Brain microvascular endothelial cell (primary cell): ENCODE data around the gene FAF1.

Source experiments
- DNase-seq: peaks from one replicate; pipeline ENCODE4 v3.0.0-alpha.2; 2020
- H3K27ac ChIP-seq: fragments of 250-450 bp; sonication (Bioruptor Pico); 2 replicates; pipeline ENCODE4 v1.5.1; 2020; ENCODE audit warnings: mild to moderate bottlenecking, moderate library complexity
- H3K27me3 ChIP-seq: fragments of 250-450 bp; sonication (Bioruptor Pico); replicated peaks from 2 replicates; pipeline ENCODE4 v1.5.1; 2020; ENCODE audit warnings: mild to moderate bottlenecking
- H3K36me3 ChIP-seq: fragments of 250-450 bp; sonication (Bioruptor Pico); replicated peaks from 2 replicates; pipeline ENCODE4 v1.5.1; 2020; ENCODE audit warnings: mild to moderate bottlenecking
- H3K4me3 ChIP-seq: 2 replicates; pipeline ENCODE4 v1.5.1; 2011; ENCODE audit warnings: low read depth, mild to moderate bottlenecking, control low read depth, low read length, moderate library complexity
- CTCF ChIP-seq: IDR thresholded peaks from 2 replicates; pipeline ENCODE4 v1.5.1; 2011; ENCODE audit warnings: low read depth, mild to moderate bottlenecking, moderate library complexity, low read length, control low read depth, inconsistent platforms; ENCODE audit errors: missing control alignments
- in situ Hi-C: cut with HindIII; loops from 2 replicates; pipeline ENCODE4 v1.10.0; 2017; ENCODE audit warnings: low sequenced_read_pairs, low pct_ligation_motif_present

Gene FAF1

DNA sequence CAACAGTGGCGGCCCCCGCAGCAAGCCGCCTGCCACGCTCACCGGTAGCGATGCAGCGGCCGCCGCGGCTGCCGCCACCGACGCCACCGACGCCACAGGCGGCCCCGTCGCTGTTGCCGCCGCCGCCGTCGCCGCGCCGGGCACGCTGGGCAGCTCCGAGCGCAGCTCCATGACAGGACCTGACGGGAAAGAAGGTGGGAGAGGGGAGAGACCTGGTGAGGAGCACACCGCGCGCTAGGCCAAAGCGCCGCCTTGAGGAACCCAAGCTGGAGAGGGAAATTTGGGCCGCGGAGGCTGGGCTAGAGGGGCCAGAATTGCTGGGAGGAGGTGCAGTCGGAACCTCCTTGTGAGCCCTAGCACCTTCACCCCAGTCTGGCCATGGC lies 538.7 kb downstream of the FAF1 start:
- no peaks in the 10 kb centered on the region for H3K36me3 ChIP-seq
- no peak overlapping the region for H3K4me3 ChIP-seq
- H3K27me3 ChIP-seq = peaks cover 96% of the 10 kb centered on the region
- no peak overlapping the region for H3K27ac ChIP-seq
- in situ Hi-C loops = no loop called here
- no peak for TF ChIP-seq CTCF
- no peak for DNase-seq

DNA sequence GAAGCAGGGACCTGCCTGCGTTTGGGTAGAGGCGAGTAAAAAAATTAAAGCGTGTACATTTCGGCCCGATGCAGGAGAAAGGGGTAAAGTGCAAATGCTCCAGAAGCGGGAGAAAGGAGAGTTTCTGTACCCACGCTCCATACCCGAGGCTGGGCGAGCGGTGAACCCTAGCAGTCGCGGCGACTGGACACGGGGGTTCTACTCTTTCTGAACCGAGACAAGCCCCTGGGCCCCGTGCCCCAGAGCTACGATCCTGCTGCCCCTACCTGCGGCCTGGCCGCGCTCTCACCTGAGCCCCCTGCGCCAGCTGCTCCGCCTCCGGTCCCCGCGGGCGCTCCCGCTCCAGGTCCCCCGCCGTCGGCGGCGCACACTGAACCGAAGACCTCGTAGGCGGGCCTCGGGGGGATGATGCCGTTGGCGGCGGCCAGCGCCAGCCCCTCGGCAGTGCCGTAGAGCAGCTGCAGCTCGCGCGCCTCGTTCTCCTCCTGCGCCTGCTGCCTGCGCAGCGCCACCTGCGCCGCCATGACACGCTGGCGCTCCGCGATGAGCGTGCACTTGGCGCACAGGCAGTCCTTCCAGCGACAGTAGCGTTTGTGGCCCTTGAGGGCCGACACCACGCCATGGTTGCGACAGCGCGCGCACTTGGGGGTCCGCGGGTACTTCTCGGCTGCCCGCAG lies 539.2 kb downstream of the FAF1 start:
- no peak for DNase-seq
- Histone ChIP-seq H3K4me3 (no peak overlapping the region), H3K27ac (no peak overlapping the region), H3K27me3 (peaks cover 96% of the 10 kb centered on the region), H3K36me3 (no peaks in the 10 kb centered on the region)
- in situ Hi-C loops = no loop called here
- no peak for TF ChIP-seq CTCF

GRCh38 chr1:50419907-50420677 lies 540.0 kb downstream of the FAF1 start:
- Histone ChIP-seq H3K27ac (no peak overlapping the region), H3K27me3 (peaks cover 96% of the 10 kb centered on the region), H3K4me3 (no peak overlapping the region), H3K36me3 (no peaks in the 10 kb centered on the region)
- in situ Hi-C loops = no loop called here
- no peak for DNase-seq
- TF ChIP-seq CTCF = no peak

DNA sequence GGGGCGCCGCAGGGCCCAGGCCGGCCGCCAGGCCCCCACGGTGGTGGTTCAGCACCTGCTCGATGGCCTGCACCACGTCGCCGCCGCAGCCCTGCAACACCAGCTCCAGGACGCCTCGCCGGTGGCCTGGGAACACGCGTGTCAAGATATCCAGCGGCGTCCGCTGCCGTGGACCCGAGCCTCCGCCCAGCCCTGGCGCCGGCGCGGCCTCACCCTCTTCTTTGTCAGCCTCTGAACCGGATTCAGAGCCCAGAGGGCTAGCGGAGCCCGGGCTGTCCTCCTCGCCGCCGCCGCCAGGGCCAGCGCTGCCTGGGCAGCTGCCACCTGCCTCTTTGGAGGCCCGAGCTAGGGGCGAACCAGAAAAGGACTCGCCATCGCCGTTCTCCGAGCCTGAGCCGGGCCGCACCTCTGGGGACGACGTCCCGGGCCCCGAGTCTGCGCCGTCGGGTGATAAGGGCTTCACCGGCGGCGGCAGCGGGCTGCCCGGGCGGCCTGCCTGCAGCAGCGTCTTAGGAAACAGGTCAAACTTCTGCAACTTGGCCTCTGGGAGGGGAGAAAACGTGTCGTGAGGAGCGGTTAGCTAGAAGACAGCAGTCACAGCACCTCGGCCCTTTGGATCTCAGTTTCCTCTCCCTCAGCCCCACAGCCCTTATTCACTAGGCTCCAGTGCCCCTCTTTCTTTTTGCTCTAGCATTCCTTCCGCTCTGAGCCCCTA lies 540.7 kb downstream of the FAF1 start:
- Histone ChIP-seq H3K36me3 (no peaks in the 10 kb centered on the region), H3K27me3 (peaks cover 96% of the 10 kb centered on the region), H3K4me3 (no peak overlapping the region), H3K27ac (no peak overlapping the region)
- TF ChIP-seq CTCF = peak; percentile 28
- in situ Hi-C loops = no loop called here
- DNase-seq = no peak

DNA sequence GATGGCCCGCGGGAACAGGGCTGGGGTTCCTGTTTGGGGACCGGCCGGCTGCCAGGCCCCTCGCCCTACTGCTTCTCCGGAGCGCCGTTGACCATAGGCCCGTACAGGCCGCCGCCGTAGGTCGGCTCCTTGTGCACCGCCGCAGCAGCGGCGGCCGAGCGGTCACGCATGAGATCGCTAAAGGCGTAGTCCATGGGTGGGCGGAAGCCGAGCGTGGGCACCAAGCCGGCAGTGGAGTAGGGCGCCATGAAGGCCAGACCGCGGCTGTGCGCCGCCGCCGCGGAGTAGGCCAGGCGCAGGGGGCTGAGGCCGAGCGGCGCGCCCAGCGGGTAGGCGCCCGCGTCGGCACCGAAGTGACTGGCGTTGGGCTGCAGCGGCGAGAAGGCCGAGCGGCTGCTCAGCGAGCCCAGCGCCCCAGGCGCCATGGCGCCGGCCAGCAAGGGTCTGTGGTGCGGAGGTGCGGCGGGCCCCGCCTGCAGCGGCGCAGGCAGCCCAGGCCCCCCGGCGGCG lies 541.4 kb downstream of the FAF1 start:
- no peak overlapping the region for H3K27ac ChIP-seq
- H3K27me3 ChIP-seq = peaks cover 95% of the 10 kb centered on the region
- H3K36me3 ChIP-seq = no peaks in the 10 kb centered on the region
- TF ChIP-seq CTCF = no peak
- in situ Hi-C loops = no loop called here
- DNase-seq = no peak
- H3K4me3 ChIP-seq = no peak overlapping the region
